Ovary (tissue), 9 donors: ENCODE data around the gene RAC3. TPM values are rescaled to one million over a fixed set of nuclear protein-coding genes. Genes with fewer than 3 reads are reported as not detected.

Experiments used
- DNase-seq, 5 donors: peaks; one replicate each; pipeline ENCODE4 v3.0.0-alpha.2; 2019 to 2020
- H3K27ac ChIP-seq, 2 donors: fragments of 200-600 bp; one replicate each; pipeline versions ENCODE4 v1.5.1 to v1.8.0; 2019 to 2022
- H3K27me3 ChIP-seq: fragments of 200-600 bp; one replicate; pipeline ENCODE4 v1.8.0; 2022
- H3K36me3 ChIP-seq: fragments of 200-600 bp; sonication (generic); one replicate; pipeline ENCODE4 v1.5.1; 2019
- H3K4me1 ChIP-seq: one replicate; pipeline ENCODE4 v1.8.1; 2013; ENCODE audit warnings: mild to moderate bottlenecking, moderate library complexity; ENCODE audit not compliant: insufficient read depth
- H3K4me3 ChIP-seq: fragments of 200-600 bp; sonication (generic); one replicate; pipeline ENCODE4 v1.5.1; 2017
- H3K9me3 ChIP-seq, 2 donors: fragments of 200-600 bp in 1 of 2; sonication (generic) in 1 of 2; one replicate each; pipeline versions ENCODE4 v1.5.1 to v1.8.1; 2013 to 2019; ENCODE audit warnings: mild to moderate bottlenecking in 1 of 2, moderate library complexity in 1 of 2
- CTCF ChIP-seq, 3 donors: fragments of 450-650 bp in 2 of 3; fragments of 200-600 bp in 1 of 3; IDR thresholded peaks; one replicate each; pipeline versions ENCODE4 v1.5.1 to v1.8.0; 2016 to 2022; ENCODE audit warnings: antibody characterized with exemption in 3 of 3, mild to moderate bottlenecking in 1 of 3
- EP300 ChIP-seq: sonication (generic); formaldehyde crosslinking; IDR thresholded peaks from one replicate; pipeline ENCODE4 v1.6.1; 2017; ENCODE audit warnings: antibody characterized with exemption
- POLR2A ChIP-seq: fragments of 450-650 bp; IDR thresholded peaks from one replicate; pipeline ENCODE4 v1.6.1; 2017; ENCODE audit warnings: antibody characterized with exemption, mild to moderate bottlenecking, moderate library complexity
- WGBS, 3 donors: extraction: QIAGEN DNeasy Blood & Tissue Kit in 1 of 3; methylation state at CpG; one replicate each; pipeline versions ENCODE4 v1.1.5 to v1.1.7; 2013 to 2017; 5-methylcytosine and 5-hydroxymethylcytosine counted together
- intact Hi-C, 4 donors: fragments of 100-400 bp; cut with DNase I; formaldehyde crosslinking; loops; one replicate each; pipeline versions ENCODE4 v1.11.0 to v1.15.1; 2022 to 2023
- polyA plus RNA-seq, 2 donors: library from polyadenylated mRNA; stranded (reverse); fragments of 200-250 nt in 1 of 2; fragments of 350-450 nt in 1 of 2; fragmentation: Illumina TruSeq in 1 of 2; extraction: RNeasy Lipid Tissue Mini Kit (QIAGEN cat#74804) in 1 of 2; gene quantifications; one replicate each; pipeline ENCODE4 v1.2.3, GENCODE V29; 2013 to 2014
- total RNA-seq, 7 donors: library from RNA; depleted of rRNA in 2 of 7; stranded (reverse); fragments of >200 nt in 2 of 7; fragmentation: NEBNext Ultra II Directional in 3 of 7; extraction: Animal tissue kit (Norgen Biotek cat#: 25700) in 3 of 7; gene quantifications; one replicate each; pipeline versions ENCODE4 v1.1.0 to v1.2.4, GENCODE V29; 2016 to 2023
- donor health status: DM: no; HTN: no; CAD: no; lungs with moderate emphysema.
- donor health status: DM: no; HTN: no; CAD: no.
- donor health status: Bipolar disorder and iron deficiency.
- donor health status: DM: yes; HTN: yes; CAD: no.
- donor health status: DM: no; HTN: no; CAD: no.
- donor health status: DM: yes; HTN: yes; CAD: no.

RAC3 gene
- total and polyA plus RNA-seq, 9 donors: 0.40 to 7.8 (median 3.3) TPM

DNA sequence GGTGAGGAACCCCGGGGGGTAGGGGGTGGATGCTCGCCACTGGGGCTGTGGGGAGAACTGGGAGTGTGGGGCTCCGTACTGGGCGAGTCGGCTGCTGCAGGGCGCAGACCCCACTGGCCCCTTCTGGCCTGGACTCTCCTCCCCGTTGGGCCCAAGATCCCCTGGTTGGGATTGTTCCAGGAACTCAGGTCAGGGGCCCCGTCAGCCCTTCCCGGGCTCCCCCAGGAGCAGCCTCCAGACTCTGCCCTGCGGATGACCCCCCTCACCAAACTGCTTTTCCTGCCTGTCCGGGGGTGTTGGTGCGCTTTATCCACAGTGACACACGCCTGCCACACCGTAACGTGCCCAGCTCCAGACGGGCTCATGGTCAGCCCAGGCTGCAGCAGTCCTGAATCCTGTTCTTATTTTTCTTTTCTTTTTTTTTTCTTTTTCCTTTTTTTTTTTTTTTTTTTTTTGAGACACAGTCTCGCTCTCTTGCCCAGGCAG, 29.9 kb upstream of the RAC3 start:
- WGBS, 3 donors: 85 to 92% (median 87%) methylated on average over 16 to 17 of the region's 17 CpGs
- intact Hi-C loops: loop anchor here in 1 of 4 donors (5.0 kb wide), 1 partner anchor 39 kb away; the partner anchor contains the start of gene NOTUM
- peaks cover 7% of the 10 kb centered on the region for H3K4me1 ChIP-seq

GRCh38 chr17:82003411-82004381, 27.8 kb upstream of the RAC3 start:
- H3K4me1 ChIP-seq: peaks cover 7% of the 10 kb centered on the region
- no peaks in the 10 kb centered on the region for H3K27me3 ChIP-seq
- no peak overlapping the region for H3K27ac ChIP-seq
- WGBS, 3 donors: 19 to 27% (median 23%) methylated on average over 42 to 53 of the region's 53 CpGs
- intact Hi-C loops: loop anchor here in 1 of 4 donors (5.0 kb wide), 1 partner anchor 41 kb away; the partner anchor contains the start of gene NOTUM
- H3K4me3 ChIP-seq: no peak overlapping the region
- H3K9me3 ChIP-seq: no peaks in the 10 kb centered on the region
- TF ChIP-seq EP300 (no peak), POLR2A (no peak), CTCF (IDR thresholded peaks at IDR 0.05) (no peak)
- H3K36me3 ChIP-seq: no peaks in the 10 kb centered on the region
- peak; percentile 68 to 80 (median 79) for DNase-seq

More for the DNA sequence above, 29.9 kb upstream of the RAC3 start:
- no peaks in the 10 kb centered on the region for H3K36me3 ChIP-seq
- no peaks in the 10 kb centered on the region for H3K27me3 ChIP-seq
- TF ChIP-seq EP300 (no peak), CTCF (IDR thresholded peaks at IDR 0.05) (no peak), POLR2A (no peak)
- no peak overlapping the region for H3K4me3 ChIP-seq
- no peak for DNase-seq
- H3K9me3 ChIP-seq: no peaks in the 10 kb centered on the region
- no peak overlapping the region for H3K27ac ChIP-seq

DNA sequence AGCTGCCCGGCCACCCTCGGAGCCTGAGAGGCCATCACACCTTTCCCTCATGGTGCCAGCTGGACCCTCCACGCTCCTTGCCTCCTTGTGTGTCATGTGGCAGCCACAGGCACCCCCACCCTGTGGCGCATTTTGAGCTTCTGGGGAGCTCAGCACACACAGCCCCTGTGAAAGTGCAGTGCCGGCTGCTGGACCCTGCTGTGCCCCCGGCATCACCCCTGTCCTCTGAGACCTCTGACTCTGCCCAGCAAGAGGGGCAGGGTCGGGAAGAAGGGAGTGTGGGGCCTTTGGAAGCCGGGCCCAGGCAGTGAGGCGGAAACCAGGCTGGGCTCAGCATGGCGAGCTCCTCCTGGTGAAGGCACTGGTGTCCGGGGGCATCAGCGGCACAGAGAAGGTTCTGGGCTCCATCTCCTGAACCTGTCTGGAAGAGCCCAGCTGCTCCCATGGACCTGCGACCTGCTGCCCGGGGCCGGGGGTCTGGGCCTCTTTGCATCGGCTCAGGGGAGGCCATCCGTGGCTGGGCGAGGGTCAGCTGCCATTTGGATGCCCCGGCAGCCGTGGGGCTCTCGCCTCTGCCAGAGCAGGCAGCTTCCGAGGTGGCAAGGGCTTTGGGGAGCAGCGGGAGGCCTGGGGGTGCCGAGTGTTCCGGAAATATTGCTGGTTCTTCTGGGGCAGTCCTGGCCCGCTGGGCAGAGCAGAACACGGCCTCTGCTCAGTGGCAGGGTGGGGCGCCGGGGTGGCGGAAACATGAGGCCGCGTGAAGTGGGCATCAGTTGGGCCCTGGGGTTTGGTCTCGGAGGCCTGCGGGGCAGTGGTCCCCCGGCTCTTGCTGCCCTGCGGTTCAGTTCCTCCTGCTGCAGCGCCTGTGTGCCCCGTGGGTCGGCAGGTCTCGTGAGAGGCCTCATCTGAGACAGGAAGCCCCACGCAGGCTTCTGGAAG, 26.7 kb upstream of the RAC3 start:
- Histone ChIP-seq H3K27ac (no peak overlapping the region), H3K4me1 (peaks cover 7% of the 10 kb centered on the region)

More for the DNA sequence above, 26.7 kb upstream of the RAC3 start:
- intact Hi-C loops: loop anchor here in 1 of 4 donors (5.0 kb wide), 1 partner anchor 42 kb away; the partner anchor contains the start of gene NOTUM
- Histone ChIP-seq H3K27me3 (no peaks in the 10 kb centered on the region), H3K9me3 (no peaks in the 10 kb centered on the region), H3K36me3 (no peaks in the 10 kb centered on the region), H3K4me3 (no peak overlapping the region)
- no peak for DNase-seq
- TF ChIP-seq POLR2A (no peak), CTCF (IDR thresholded peaks at IDR 0.05) (no peak), EP300 (no peak)
- 91 to 94% (median 92%) methylated on average over 39 to 41 of the region's 41 CpGs for WGBS, 3 donors
